Tibial artery (tissue), 4 donors: Measurements from ENCODE around the gene ZNF212.

Experiments used
- DNase-seq, 2 donors: peaks; one replicate each; pipeline ENCODE4 v3.0.0-alpha.2; 2019
- H3K27ac ChIP-seq, 2 donors: fragments of 200-600 bp; sonication (generic) in 1 of 2; 1 replicate in 1 of 2; 2 replicates in 1 of 2; pipeline ENCODE4 v1.5.1; 2018 to 2019; ENCODE audit warnings: mild to moderate bottlenecking in 1 of 2
- H3K27me3 ChIP-seq, 2 donors: fragments of 200-600 bp; sonication (generic) in 1 of 2; one replicate each; pipeline versions ENCODE4 v1.5.1 to v1.6.0; 2016 to 2019
- H3K36me3 ChIP-seq, 3 donors: fragments of 200-600 bp; sonication (generic) in 2 of 3; one replicate each; pipeline ENCODE4 v1.5.1; 2016 to 2019; ENCODE audit warnings: mild to moderate bottlenecking in 2 of 3
- H3K4me1 ChIP-seq, 4 donors: fragments of 200-600 bp; sonication (generic) in 2 of 4; 1 replicate in 3 of 4; 2 replicates in 1 of 4; pipeline ENCODE4 v1.5.1; 2016 to 2019
- H3K4me3 ChIP-seq, 2 donors: fragments of 200-600 bp; sonication (generic) in 1 of 2; 1 replicate in 1 of 2; 2 replicates in 1 of 2; pipeline ENCODE4 v1.5.1; 2018 to 2019; ENCODE audit warnings: mild to moderate bottlenecking in 2 of 2
- H3K9me3 ChIP-seq, 3 donors: fragments of 200-600 bp; sonication (generic) in 1 of 3; one replicate each; pipeline ENCODE4 v1.5.1; 2016 to 2019
- CTCF ChIP-seq, 2 experiments: fragments of 200-600 bp in 1 of 2; fragments of 450-650 bp in 1 of 2; IDR thresholded peaks; one replicate each; pipeline ENCODE4 v1.5.1; 2017 to 2019; ENCODE audit warnings: antibody characterized with exemption in 2 of 2, mild to moderate bottlenecking in 1 of 2, moderate library complexity in 1 of 2
- intact Hi-C: fragments of 100-400 bp; cut with DNase I; formaldehyde crosslinking; loops from one replicate; pipeline ENCODE4 v1.15.0; 2023; ENCODE audit warnings: low total_unique reads

Gene ZNF212

GRCh38 chr7:149239345-149240143 is at the start of gene ZNF212:
Gene ZNF212, plus strand, starts transcription at chr7:149239651. Its CDS starts 128 bp downstream, at chr7:149239779.
- H3K4me1 ChIP-seq, result peaks cover 0 to 20% (median 16%) of the 10 kb centered on the region in 4 donors
- no peaks in the 10 kb centered on the region for H3K36me3 ChIP-seq
- TF ChIP-seq CTCF (IDR thresholded peaks at IDR 0.05), result peak; percentile 80 to 85
- DNase-seq, result peak; percentile 91 to 94
- H3K27ac ChIP-seq, result peak within 1 kb of the TSS; percentile 76 to 80
- peak within 1 kb of the TSS; percentile 74 to 96 for H3K4me3 ChIP-seq
- intact Hi-C loops, result loop anchor here (5.0 kb wide), 1 partner anchor 238 kb away; no protein-coding TSS in a partner anchor
- no peaks in the 10 kb centered on the region for H3K9me3 ChIP-seq
- H3K27me3 ChIP-seq, result no peaks in the 10 kb centered on the region

GRCh38 chr7:149191851-149192250 is 47.6 kb upstream of the ZNF212 start:
- Histone ChIP-seq H3K36me3 (no peaks in the 10 kb centered on the region), H3K27ac (no peak overlapping the region), H3K27me3 (no peaks in the 10 kb centered on the region), H3K9me3 (no peaks in the 10 kb centered on the region), H3K4me3 (no peak overlapping the region), H3K4me1 (peaks cover 0 to 15% (median 12%) of the 10 kb centered on the region in 4 donors)
- no peak for DNase-seq
- intact Hi-C loops, result no loop called here
- no peak for TF ChIP-seq CTCF (IDR thresholded peaks at IDR 0.05)

- H3K27ac ChIP-seq, result peak overlapping the region; percentile 82 to 87
These were observed 44.7 kb upstream of the ZNF212 start for GRCh38 chr7:149194799-149195179.

GRCh38 chr7:149195180-149196150 is 44.0 kb upstream of the ZNF212 start, which contains the start of gene ZNF282:
Gene ZNF282, plus strand, starts transcription at chr7:149195546. Its CDS starts 44 bp downstream, at chr7:149195590.
- Histone ChIP-seq H3K27ac (peak within 1 kb of the TSS; percentile 82 to 87), H3K9me3 (no peaks in the 10 kb centered on the region), H3K4me1 (peaks cover 0 to 30% (median 23%) of the 10 kb centered on the region in 4 donors), H3K36me3 (peaks cover 25 to 26% (median 26%) of the 10 kb centered on the region in 3 donors), H3K27me3 (no peaks in the 10 kb centered on the region), H3K4me3 (peak within 1 kb of the TSS; percentile 77 to 88)
- intact Hi-C loops, result no loop called here
- peak; percentile 90 to 95 for DNase-seq
- TF ChIP-seq CTCF (IDR thresholded peaks at IDR 0.05), result peak; percentile 37 to 75

More at GRCh38 chr7:149194799-149195179, 44.7 kb upstream of the ZNF212 start:
- peaks cover 18 to 20% (median 20%) of the 10 kb centered on the region in 3 donors for H3K36me3 ChIP-seq
- peaks cover 0 to 30% (median 23%) of the 10 kb centered on the region in 4 donors for H3K4me1 ChIP-seq
- no peaks in the 10 kb centered on the region for H3K9me3 ChIP-seq
- H3K27me3 ChIP-seq, result no peaks in the 10 kb centered on the region
- DNase-seq, result no peak
- peak overlapping the region; percentile 77 to 88 for H3K4me3 ChIP-seq
- no peak for TF ChIP-seq CTCF (IDR thresholded peaks at IDR 0.05)
- intact Hi-C loops, result no loop called here

GRCh38 chr7:149196151-149196704 is 43.2 kb upstream of the ZNF212 start:
- DNase-seq, result no peak
- no peak for TF ChIP-seq CTCF (IDR thresholded peaks at IDR 0.05)
- peaks cover 0 to 30% (median 23%) of the 10 kb centered on the region in 4 donors for H3K4me1 ChIP-seq
- no peaks in the 10 kb centered on the region for H3K27me3 ChIP-seq
- no peaks in the 10 kb centered on the region for H3K9me3 ChIP-seq
- intact Hi-C loops, result no loop called here
- peak overlapping the region; percentile 77 to 88 for H3K4me3 ChIP-seq
- peaks cover 33 to 34% (median 34%) of the 10 kb centered on the region in 3 donors for H3K36me3 ChIP-seq
- peak overlapping the region; percentile 82 to 87 for H3K27ac ChIP-seq
